K562 (cell line): Measurements from ENCODE around the gene SLC22A23. TPM values are rescaled to one million over a fixed set of nuclear protein-coding genes. Genes with fewer than 3 reads are reported as not detected.

ENCODE experiments used
- ATF1 ChIP-seq, 2 experiments: fragments of 450-650 bp in 1 of 2; IDR thresholded peaks; 2 replicates each; pipeline ENCODE4 v1.6.1; 2016; ENCODE audit warnings: missing compliant biosample characterization in 1 of 2, missing genetic modification characterization in 1 of 2
- CC2D1A ChIP-seq: fragments of 450-650 bp; IDR thresholded peaks from 2 replicates; pipeline ENCODE4 v1.6.1; 2017; ENCODE audit warnings: mild to moderate bottlenecking
- CREB3L1 ChIP-seq: fragments of 450-650 bp; IDR thresholded peaks from 2 replicates; pipeline ENCODE4 v1.6.1; 2014; ENCODE audit warnings: low read depth, mild to moderate bottlenecking, moderate library complexity, borderline replicate concordance
- DLX4 ChIP-seq: fragments of 250-450 bp; sonication (Bioruptor Pico); IDR thresholded peaks from 2 replicates; pipeline ENCODE4 v1.6.1; 2021; ENCODE audit warnings: mild to moderate bottlenecking
- ILK ChIP-seq: fragments of 450-650 bp; IDR thresholded peaks from 2 replicates; pipeline ENCODE4 v1.6.1; 2016; ENCODE audit warnings: missing genetic modification characterization, low read depth, mild to moderate bottlenecking, missing compliant biosample characterization, moderate library complexity, borderline replicate concordance
- KDM4B ChIP-seq, 2 experiments: fragments of 450-650 bp in 1 of 2; sonication (generic) in 1 of 2; IDR thresholded peaks; 2 replicates each; pipeline ENCODE4 v1.6.1; 2016 to 2017; ENCODE audit warnings: borderline replicate concordance in 2 of 2, antibody characterized with exemption in 1 of 2, low read depth in 1 of 2, mild to moderate bottlenecking in 1 of 2
- MTA1 ChIP-seq: fragments of 450-650 bp; IDR thresholded peaks from 2 replicates; pipeline ENCODE4 v1.6.1; 2017; ENCODE audit warnings: borderline replicate concordance
- NCOA2 ChIP-seq, 2 experiments: fragments of 450-650 bp; IDR thresholded peaks; 2 replicates each; pipeline ENCODE4 v1.6.1; 2018; ENCODE audit warnings: mild to moderate bottlenecking in 2 of 2, moderate library complexity in 1 of 2; ENCODE audit not compliant: partially characterized antibody in 2 of 2
- NR2C1 ChIP-seq, 2 experiments: fragments of 450-650 bp; IDR thresholded peaks; 2 replicates each; pipeline ENCODE4 v1.6.1; 2017; ENCODE audit warnings: mild to moderate bottlenecking in 2 of 2, antibody characterized with exemption in 1 of 2, inconsistent platforms in 1 of 2, missing compliant biosample characterization in 1 of 2, missing genetic modification characterization in 1 of 2
- NR3C1 ChIP-seq: sonication (generic); formaldehyde crosslinking; IDR thresholded peaks from 2 replicates; pipeline ENCODE4 v1.8.1; 2022; ENCODE audit warnings: missing genetic modification reagents
- RFX5 ChIP-seq: IDR thresholded peaks from 2 replicates; pipeline ENCODE4 v1.6.1; 2011; ENCODE audit warnings: low read depth, mild to moderate bottlenecking, improper control_type of control experiment, low read length
- RREB1 ChIP-seq: fragments of 250-450 bp; sonication (Bioruptor Pico); IDR thresholded peaks from 2 replicates; pipeline ENCODE4 v1.4.0; 2020
- SMARCC2 ChIP-seq: fragments of 450-650 bp; IDR thresholded peaks from 2 replicates; pipeline ENCODE4 v1.6.1; 2017; ENCODE audit warnings: antibody characterized with exemption, moderate library complexity, mild to moderate bottlenecking, low read depth
- SRSF7 ChIP-seq: fragments of 200-400 bp; formaldehyde crosslinking; optimal IDR thresholded peaks from 2 replicates; pipeline ENCODE3; 2017; ENCODE audit warnings: mild to moderate bottlenecking, low read depth, low read length
- TAF15 ChIP-seq: fragments of 200-400 bp; formaldehyde crosslinking; IDR thresholded peaks from 2 replicates; pipeline ENCODE4 v1.6.1; 2017; ENCODE audit warnings: mild to moderate bottlenecking, low read depth, low read length, moderate library complexity
- TBL1XR1 ChIP-seq, 2 experiments: IDR thresholded peaks; 2 replicates each; pipeline ENCODE4 v1.6.1; 2012; ENCODE audit warnings: improper control_type of control experiment in 2 of 2, low read length in 2 of 2, mild to moderate bottlenecking in 1 of 2
- ZBED1 ChIP-seq: IDR thresholded peaks from 2 replicates; pipeline ENCODE4 v1.6.1; 2014
- ZNF12 ChIP-seq: sonication (generic); formaldehyde crosslinking; IDR thresholded peaks from 2 replicates; pipeline ENCODE4 v1.4.0; 2020; ENCODE audit warnings: mild to moderate bottlenecking, missing genetic modification reagents
- polyA plus RNA-seq, 8 experiments: library from polyadenylated mRNA; depleted of rRNA in 4 of 8; stranded (reverse) in 5 of 8; unstranded in 3 of 8; fragments of >200 nt; fragmentation: Nextera tagmentation in 2 of 8; fragmentation: Illumina TruSeq in 1 of 8; extraction: Ambion mirVana in 2 of 8; extraction: Trizol in 1 of 8; gene quantifications; 2 replicates each; pipeline versions ENCODE4 v1.2.1 to v1.2.3, GENCODE V29; 2011 to 2014; ENCODE audit warnings: inconsistent platforms in 1 of 8, missing spikeins in 1 of 8
- total RNA-seq, 7 experiments: library from RNA; depleted of rRNA in 6 of 7; stranded (reverse); fragments of >200 nt in 6 of 7; fragmentation: Illumina TruSeq in 2 of 7; extraction: Trizol in 2 of 7; gene quantifications; 2 replicates each; pipeline versions ENCODE4 v1.2.1 to v1.2.3, GENCODE V29; 2011 to 2021; ENCODE audit warnings: low replicate concordance in 1 of 7
- TF ChIP-seq, protein P1 (sequence below): fragments of 450-650 bp; formaldehyde crosslinking; IDR thresholded peaks from 2 replicates; pipeline ENCODE4 v1.4.0; 2020; ENCODE audit warnings: mild to moderate bottlenecking, moderate library complexity
- TF ChIP-seq, protein P2 (sequence below): fragments of 250-450 bp; sonication (Bioruptor Pico); IDR thresholded peaks from 2 replicates; pipeline ENCODE4 v1.9.0; 2021; ENCODE audit warnings: mild to moderate bottlenecking

Gene SLC22A23
- total and polyA plus RNA-seq, 9 of the 15 experiments (the other 6 are each of a cell fraction or from before 2014, with no cell fraction given): 0.30 to 8.7 (median 2.5) TPM

GRCh38 chr6:3383525-3383924 is 73.3 kb downstream of the SLC22A23 start (continued):
- TF ChIP-seq CREB3L1 (no peak), KDM4B (IDR thresholded peaks at IDR 0.05; ENCODE audit: borderline replicate concordance in 2 of 2, low read depth in 1 of 2) (no peak), ZNF12 (CRISPR knock-in tag) (no peak), SRSF7 (no peak), TAF15 (no peak), DLX4 (CRISPR knock-in tag) (no peak), TBL1XR1 (IDR thresholded peaks at IDR 0.05; ENCODE audit: low read length in 2 of 2) (peak in 1 of 2 experiments; percentile 71; a peak in 2 of 4 replicates), ATF1 (CRISPR knock-in tag; IDR thresholded peaks at IDR 0.05) (no peak), ATF1 (tag; IDR thresholded peaks at IDR 0.05) (peak; percentile 55), NCOA2 (IDR thresholded peaks at IDR 0.05; ENCODE audit: partially characterized antibody in 2 of 2) (no peak), ILK (tag) (no peak), CC2D1A (0 out of 2 replicates have a peak, but pooled peaks have one; percentile 12), RREB1 (CRISPR knock-in tag) (no peak), SMARCC2 (peak; percentile 80), NR2C1 (IDR thresholded peaks at IDR 0.05) (peak; percentile 42; the same call in 1 of the 2 replicates), NR2C1 (tag; IDR thresholded peaks at IDR 0.05) (peak; percentile 64), RFX5 (no peak), MTA1 (peak; percentile 72; the same call in 1 of the 2 replicates), ZBED1 (no peak), NR3C1 (CRISPR knock-in tag) (no peak)
- TF ChIP-seq, protein P1, sequence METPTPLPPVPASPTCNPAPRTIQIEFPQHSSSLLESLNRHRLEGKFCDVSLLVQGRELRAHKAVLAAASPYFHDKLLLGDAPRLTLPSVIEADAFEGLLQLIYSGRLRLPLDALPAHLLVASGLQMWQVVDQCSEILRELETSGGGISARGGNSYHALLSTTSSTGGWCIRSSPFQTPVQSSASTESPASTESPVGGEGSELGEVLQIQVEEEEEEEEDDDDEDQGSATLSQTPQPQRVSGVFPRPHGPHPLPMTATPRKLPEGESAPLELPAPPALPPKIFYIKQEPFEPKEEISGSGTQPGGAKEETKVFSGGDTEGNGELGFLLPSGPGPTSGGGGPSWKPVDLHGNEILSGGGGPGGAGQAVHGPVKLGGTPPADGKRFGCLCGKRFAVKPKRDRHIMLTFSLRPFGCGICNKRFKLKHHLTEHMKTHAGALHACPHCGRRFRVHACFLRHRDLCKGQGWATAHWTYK: no peak
- TF ChIP-seq, protein P2, sequence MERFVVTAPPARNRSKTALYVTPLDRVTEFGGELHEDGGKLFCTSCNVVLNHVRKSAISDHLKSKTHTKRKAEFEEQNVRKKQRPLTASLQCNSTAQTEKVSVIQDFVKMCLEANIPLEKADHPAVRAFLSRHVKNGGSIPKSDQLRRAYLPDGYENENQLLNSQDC (CRISPR knock-in tag): no peak
